ENCODE data around the gene SCRT2.
"Not testable (repeated sequence)": the region's sequence is repeated elsewhere in the genome, so short reads cannot be mapped to it uniquely, and the experiment has no call there.

DNA sequence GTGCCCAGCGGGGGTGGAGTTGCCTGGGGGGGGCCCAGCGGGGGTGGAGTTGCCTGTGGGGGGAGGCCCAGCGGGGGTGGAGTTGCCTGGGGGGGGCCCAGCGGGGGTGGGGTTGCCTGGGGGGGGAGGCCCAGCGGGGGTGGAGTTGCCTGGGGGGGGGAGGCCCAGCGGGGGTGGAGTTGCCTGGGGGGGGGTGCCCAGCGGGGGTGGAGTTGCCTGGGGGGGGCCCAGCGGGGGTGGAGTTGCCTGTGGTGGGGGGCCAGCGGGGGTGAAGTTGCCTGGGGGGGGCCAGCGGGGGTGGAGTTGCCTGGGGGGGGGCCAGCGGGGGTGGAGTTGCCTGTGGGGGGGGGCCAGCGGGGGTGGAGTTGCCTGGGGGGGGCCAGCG lies 33.6 kb downstream of the SCRT2 start:
- TF ChIP-seq MAX (IDR thresholded peaks at IDR 0.05); CTCF (IDR thresholded peaks at IDR 0.05; ENCODE audit: control extremely low read depth in 1 of 3, insufficient read depth in 1 of 3, low read depth in 1 of 3, low read length in 3 of 3); POLR2AphosphoS5 (IDR thresholded peaks at IDR 0.05; ENCODE audit: low read depth, low read length); POLR2A (IDR thresholded peaks at IDR 0.05; ENCODE audit: control extremely low read depth in 1 of 2, low read depth in 2 of 2, low read length in 2 of 2); RAD21 (IDR thresholded peaks at IDR 0.05 in 1 of 2, conservative IDR thresholded peaks at IDR 0.05 in 1 of 2; ENCODE audit: low read depth in 2 of 2, low read length in 2 of 2); JUND (IDR thresholded peaks at IDR 0.05; ENCODE audit: low read length); SP1 (IDR thresholded peaks at IDR 0.05; ENCODE audit: low read depth, low read length); RXRA (IDR thresholded peaks at IDR 0.05; ENCODE audit: insufficient read depth, low read depth, low read length); KDM1A (IDR thresholded peaks at IDR 0.05; ENCODE audit: borderline replicate concordance, low read length): not testable (repeated sequence)
- TF ChIP-seq, protein P1, sequence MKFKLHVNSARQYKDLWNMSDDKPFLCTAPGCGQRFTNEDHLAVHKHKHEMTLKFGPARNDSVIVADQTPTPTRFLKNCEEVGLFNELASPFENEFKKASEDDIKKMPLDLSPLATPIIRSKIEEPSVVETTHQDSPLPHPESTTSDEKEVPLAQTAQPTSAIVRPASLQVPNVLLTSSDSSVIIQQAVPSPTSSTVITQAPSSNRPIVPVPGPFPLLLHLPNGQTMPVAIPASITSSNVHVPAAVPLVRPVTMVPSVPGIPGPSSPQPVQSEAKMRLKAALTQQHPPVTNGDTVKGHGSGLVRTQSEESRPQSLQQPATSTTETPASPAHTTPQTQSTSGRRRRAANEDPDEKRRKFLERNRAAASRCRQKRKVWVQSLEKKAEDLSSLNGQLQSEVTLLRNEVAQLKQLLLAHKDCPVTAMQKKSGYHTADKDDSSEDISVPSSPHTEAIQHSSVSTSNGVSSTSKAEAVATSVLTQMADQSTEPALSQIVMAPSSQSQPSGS (IDR thresholded peaks at IDR 0.05; ENCODE audit: low read length): not testable (repeated sequence)
